Naive thymus-derived CD4-positive, alpha-beta T cell (primary cell): ENCODE measurements around the gene TECPR1. TPM values are rescaled to one million over a fixed set of nuclear protein-coding genes. Genes with fewer than 3 reads are reported as not detected.

Experiments
- ATAC-seq: fragments of 150-1000 bp; cut with Tn5 transposase; 2 replicates; pipeline ENCODE4 v1.10.0; 2021; ENCODE audit warnings: mild to moderate bottlenecking, moderate library complexity
- CTCF ChIA-PET: fragments of 350-600 bp; sonication (Branson Sonifier 250); formaldehyde crosslinking; loops from one replicate; lab custom pipeline; 2021; ENCODE audit warnings: antibody characterized with exemption; lab: Charles Lee
- POLR2A ChIA-PET: fragments of 350-600 bp; sonication (Branson Sonifier 250); formaldehyde crosslinking; loops from one replicate; lab custom pipeline; 2021; ENCODE audit warnings: antibody characterized with exemption, inconsistent platforms; lab: Charles Lee
- DNase-seq, 9 donors: peaks; one replicate each; pipeline versions ENCODE4 v3.0.0 to v3.0.0-alpha.2; 2020 to 2022; ENCODE audit warnings: mixed read lengths in 1 of 9
- H3K27ac ChIP-seq: one replicate; pipeline ENCODE4 v1.7.0; 2013; ENCODE audit warnings: mild to moderate bottlenecking, low read depth, low read length, moderate library complexity
- H3K27me3 ChIP-seq, 2 donors: one replicate each; pipeline ENCODE4 v1.7.0; 2013; ENCODE audit warnings: low read length in 2 of 2, mild to moderate bottlenecking in 2 of 2, moderate library complexity in 2 of 2; ENCODE audit not compliant: control insufficient read depth in 2 of 2, insufficient read depth in 2 of 2
- H3K36me3 ChIP-seq, 3 experiments: 1 replicate in 2 of 3; 2 replicates in 1 of 3; pipeline ENCODE4 v1.7.0; 2013; ENCODE audit warnings: low read length in 3 of 3, mild to moderate bottlenecking in 3 of 3, moderate library complexity in 1 of 3; ENCODE audit not compliant: insufficient read depth in 3 of 3, control insufficient read depth in 2 of 3
- H3K4me1 ChIP-seq, 2 donors: one replicate each; pipeline ENCODE4 v1.7.0; 2013; ENCODE audit warnings: low read length in 2 of 2, mild to moderate bottlenecking in 2 of 2, moderate library complexity in 1 of 2; ENCODE audit not compliant: control insufficient read depth in 2 of 2, insufficient read depth in 2 of 2
- H3K4me3 ChIP-seq: 2 replicates; pipeline ENCODE4 v1.7.0; 2013; ENCODE audit warnings: mild to moderate bottlenecking, low read length
- H3K9me3 ChIP-seq, 3 experiments: 1 replicate in 2 of 3; 2 replicates in 1 of 3; pipeline ENCODE4 v1.7.0; 2013; ENCODE audit warnings: low read length in 3 of 3; ENCODE audit not compliant: control insufficient read depth in 2 of 3
- H3K27ac Mint-ChIP-seq, 9 donors: one replicate each; pipeline ENCODE4 v1.8.0; 2020 to 2022; ENCODE audit warnings: mixed read lengths in 9 of 9, mild to moderate bottlenecking in 8 of 9, moderate library complexity in 5 of 9, inconsistent platforms in 2 of 9
- H3K27me3 Mint-ChIP-seq, 5 donors: one replicate each; pipeline ENCODE4 v1.8.0; 2021 to 2022; ENCODE audit warnings: mixed read lengths in 5 of 5, mild to moderate bottlenecking in 1 of 5
- H3K36me3 Mint-ChIP-seq, 5 donors: one replicate each; pipeline ENCODE4 v1.8.0; 2020 to 2022; ENCODE audit warnings: mixed read lengths in 5 of 5, mild to moderate bottlenecking in 3 of 5, inconsistent platforms in 1 of 5
- H3K4me1 Mint-ChIP-seq, 7 donors: one replicate each; pipeline ENCODE4 v1.8.0; 2020 to 2022; ENCODE audit warnings: mixed read lengths in 7 of 7, mild to moderate bottlenecking in 3 of 7, inconsistent platforms in 1 of 7
- H3K4me3 Mint-ChIP-seq, 10 donors: one replicate each; pipeline ENCODE4 v1.8.0; 2020 to 2022; ENCODE audit warnings: mild to moderate bottlenecking in 10 of 10, mixed read lengths in 10 of 10, moderate library complexity in 6 of 10, inconsistent platforms in 2 of 10
- H3K9me3 Mint-ChIP-seq, 11 donors: one replicate each; pipeline ENCODE4 v1.8.0; 2020 to 2022; ENCODE audit warnings: mixed read lengths in 11 of 11, mild to moderate bottlenecking in 4 of 11, inconsistent platforms in 1 of 11, moderate library complexity in 1 of 11
- intact Hi-C, 2 donors: fragments of 100-400 bp; cut with micrococcal nuclease; formaldehyde crosslinking; loops; one replicate each; pipeline ENCODE4 v1.15.1; 2023
- polyA plus RNA-seq, 2 donors: library from polyadenylated mRNA; unstranded; fragments of 300-500 nt; fragmentation: Illumina TruSeq; gene quantifications; one replicate each; pipeline ENCODE4 v1.2.3, GENCODE V29; 2021
- total RNA-seq, 6 experiments: library from RNA in 5 of 6; stranded (reverse) in 5 of 6; gene quantifications; 1 replicate in 5 of 6; 2 replicates in 1 of 6; pipeline ENCODE4 v1.2.3 and lab custom pipeline; 2021 to 2026

The TECPR1 gene
- total and polyA plus RNA-seq, 7 experiments from 2014 or later: 21.0 to 203 (median 119) TPM

DNA sequence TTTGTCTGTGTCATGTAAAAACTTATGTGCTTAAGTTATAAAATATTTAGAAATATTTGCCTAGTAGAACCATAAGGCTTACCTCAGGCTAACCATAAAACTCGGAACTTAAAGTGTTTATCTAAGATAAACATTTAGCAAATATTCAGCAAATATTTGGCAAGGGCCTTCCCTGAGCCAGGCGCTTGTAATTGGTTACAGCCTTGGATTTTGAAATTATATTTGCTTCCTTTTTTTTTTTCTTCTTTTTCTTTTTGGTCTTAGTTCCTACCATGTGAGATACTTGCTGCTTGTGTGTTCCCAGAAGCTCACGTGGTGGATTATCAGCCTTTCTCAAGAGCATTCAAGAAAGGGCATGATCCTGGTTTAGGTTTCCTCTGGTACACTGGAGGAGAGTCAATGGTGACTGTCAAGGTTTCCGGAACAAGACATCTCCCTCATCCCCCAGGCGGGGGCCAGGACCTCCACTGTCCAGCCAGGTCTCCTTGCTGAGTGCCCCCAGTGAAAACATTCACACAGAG lies 24.3 kb upstream of the TECPR1 start:
- H3K27me3 ChIP-seq: no peaks in the 10 kb centered on the region
- H3K9me3 ChIP-seq: no peaks in the 10 kb centered on the region
- H3K36me3 Mint-ChIP-seq: no peaks in the 10 kb centered on the region
- H3K27ac Mint-ChIP-seq: no peak overlapping the region
- H3K27me3 Mint-ChIP-seq: no peaks in the 10 kb centered on the region
- intact Hi-C loops: no loop called here
- peak; percentile 1 for ATAC-seq
- H3K4me1 ChIP-seq: peaks cover 0 to 5% of the 10 kb centered on the region in 2 donors
- no peak for DNase-seq
- ChIA-PET POLR2A (interaction anchor here (1.6 to 8.3 kb wide), 2 partner anchors 9 to 25 kb away, joined by 4 to 106 read pairs; partner anchors contain the start of gene TECPR1), CTCF (no interaction called here)
- H3K27ac ChIP-seq: no peak overlapping the region
- H3K4me3 ChIP-seq: no peak overlapping the region
- H3K36me3 ChIP-seq: no peaks in the 10 kb centered on the region
- H3K4me1 Mint-ChIP-seq: peaks cover 0 to 9% (median 4%) of the 10 kb centered on the region in 7 donors
- no peaks in the 10 kb centered on the region for H3K9me3 Mint-ChIP-seq
- no peak overlapping the region for H3K4me3 Mint-ChIP-seq

DNA sequence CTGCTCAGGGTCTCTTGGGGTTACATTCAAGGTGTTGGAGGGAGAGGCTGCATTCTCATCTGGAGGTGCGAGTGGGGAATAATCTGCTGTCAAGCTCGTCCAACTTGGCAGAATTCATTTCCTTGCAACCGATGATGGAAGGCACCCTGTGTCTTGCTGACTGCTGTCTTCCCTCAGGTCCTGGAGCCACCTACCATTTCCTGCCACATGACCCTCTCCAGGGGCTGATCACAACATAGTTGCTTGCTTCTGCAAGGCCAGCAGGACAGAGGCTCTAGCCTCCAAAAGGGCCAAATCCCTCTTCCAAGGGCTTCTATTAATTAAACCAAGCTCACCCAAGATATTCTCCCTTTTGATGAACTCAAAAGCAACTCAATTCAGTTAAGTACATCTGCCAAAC lies 15.3 kb upstream of the TECPR1 start:
- ATAC-seq (no peak), DNase-seq (no peak)
- H3K4me3 ChIP-seq: no peak overlapping the region
- peaks cover 0 to 14% (median 5%) of the 10 kb centered on the region in 5 donors for H3K36me3 Mint-ChIP-seq
- ChIA-PET CTCF (interaction anchor here (1.1 kb wide), 2 partner anchors 13 to 14 kb away, joined by 4 read pairs; no protein-coding TSS in a partner anchor), POLR2A (interaction anchor here (0.8 to 1.8 kb wide), 4 partner anchors 10 to 16 kb away, joined by 3 to 10 read pairs (median 4); no protein-coding TSS in a partner anchor)
- H3K9me3 ChIP-seq: no peaks in the 10 kb centered on the region
- no peaks in the 10 kb centered on the region for H3K4me1 ChIP-seq
- intact Hi-C loops: loop anchor here in 1 of 2 donors (1.0 to 2.0 kb wide), 3 partner anchors 13 to 133 kb away; partner anchors contain the start of genes BAIAP2L1 and BRI3
- no peaks in the 10 kb centered on the region for H3K27me3 ChIP-seq
- H3K4me3 Mint-ChIP-seq: no peak overlapping the region
- H3K27ac Mint-ChIP-seq: peak overlapping the region in 7 of 9 donors; percentile 12 to 60 (median 28)
- H3K36me3 ChIP-seq: no peaks in the 10 kb centered on the region
- H3K9me3 Mint-ChIP-seq: no peaks in the 10 kb centered on the region
- H3K4me1 Mint-ChIP-seq: peaks cover 6 to 17% (median 15%) of the 10 kb centered on the region in 7 donors
- no peak overlapping the region for H3K27ac ChIP-seq
- no peaks in the 10 kb centered on the region for H3K27me3 Mint-ChIP-seq

DNA sequence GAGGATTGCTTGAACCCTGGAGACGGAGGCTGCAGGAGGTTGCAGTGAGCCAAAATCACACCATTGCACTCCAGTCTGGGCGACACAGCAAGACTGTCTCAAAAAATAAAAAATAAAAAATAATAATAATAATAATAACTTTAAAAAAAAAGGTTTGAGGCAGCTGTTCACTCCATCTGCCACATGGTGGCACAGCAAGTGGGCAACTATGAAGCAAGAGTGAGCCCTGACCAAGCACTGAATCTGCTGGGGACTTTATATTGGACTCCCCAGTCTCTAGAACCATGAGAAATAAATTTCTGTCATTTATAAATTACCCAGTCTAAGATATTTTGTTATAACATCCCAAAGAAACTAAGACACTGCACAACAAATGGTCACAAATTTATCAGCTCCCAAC lies 14.8 kb upstream of the TECPR1 start:
- H3K27ac ChIP-seq: no peak overlapping the region
- H3K27ac Mint-ChIP-seq: peak overlapping the region in 4 of 9 donors; percentile 20 to 43 (median 31)

DNA sequence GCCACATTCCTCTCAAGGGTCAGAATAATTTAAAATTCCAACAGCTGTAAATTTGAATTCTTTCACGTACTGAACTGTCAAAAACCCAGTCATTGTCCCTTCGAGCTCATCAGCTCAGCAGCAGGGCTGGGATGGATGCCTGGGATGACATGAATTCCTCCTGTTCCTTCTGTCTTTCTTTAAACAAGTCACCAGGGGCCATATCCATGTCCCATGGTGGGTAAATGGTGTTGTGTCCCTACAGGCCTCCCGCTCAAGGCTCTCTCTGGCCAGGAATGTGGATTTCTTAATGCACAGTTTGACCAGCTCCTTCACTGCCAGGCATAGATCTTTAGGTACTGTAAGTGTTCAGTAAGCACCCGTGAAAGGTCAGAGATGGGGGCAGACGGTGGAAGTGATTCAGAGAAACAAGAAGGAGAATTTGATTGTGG lies 13.8 kb upstream of the TECPR1 start:
- Histone ChIP-seq H3K36me3 (peaks cover 0 to 8% (median 0%) of the 10 kb centered on the region in 3 experiments), H3K27ac (no peak overlapping the region), H3K27me3 (no peaks in the 10 kb centered on the region), H3K4me1 (no peaks in the 10 kb centered on the region), H3K9me3 (no peaks in the 10 kb centered on the region), H3K4me3 (no peak overlapping the region)
- intact Hi-C loops: loop anchor here in 1 of 2 donors (2.0 kb wide), 2 partner anchors 15 to 135 kb away; partner anchors contain the start of genes BAIAP2L1 and BRI3
- H3K4me3 Mint-ChIP-seq: peak overlapping the region in 1 of 10 donors; percentile 63
- ChIA-PET CTCF (no interaction called here), POLR2A (no interaction called here)
- no peaks in the 10 kb centered on the region for H3K9me3 Mint-ChIP-seq
- peaks cover 6 to 17% (median 15%) of the 10 kb centered on the region in 7 donors for H3K4me1 Mint-ChIP-seq
- no peak for ATAC-seq
- no peak for DNase-seq
- H3K36me3 Mint-ChIP-seq: peaks cover 6 to 25% (median 17%) of the 10 kb centered on the region in 5 donors
- peak overlapping the region in 6 of 9 donors; percentile 13 to 78 (median 33) for H3K27ac Mint-ChIP-seq
- no peaks in the 10 kb centered on the region for H3K27me3 Mint-ChIP-seq

More for the DNA sequence above, 14.8 kb upstream of the TECPR1 start:
- Histone ChIP-seq H3K36me3 (no peaks in the 10 kb centered on the region), H3K4me1 (no peaks in the 10 kb centered on the region), H3K4me3 (no peak overlapping the region), H3K9me3 (no peaks in the 10 kb centered on the region), H3K27me3 (no peaks in the 10 kb centered on the region)
- ATAC-seq (peak; percentile 66), DNase-seq (no peak)
- Mint-ChIP-seq H3K27me3 (no peaks in the 10 kb centered on the region), H3K4me1 (peaks cover 6 to 17% (median 15%) of the 10 kb centered on the region in 7 donors), H3K9me3 (no peaks in the 10 kb centered on the region), H3K36me3 (peaks cover 3 to 17% (median 8%) of the 10 kb centered on the region in 5 donors), H3K4me3 (no peak overlapping the region)
- ChIA-PET CTCF (interaction anchor here (1.1 kb wide), 2 partner anchors 13 to 14 kb away, joined by 4 read pairs; no protein-coding TSS in a partner anchor), POLR2A (interaction anchor here (1.4 to 1.8 kb wide), 3 partner anchors 10 to 16 kb away, joined by 4 to 10 read pairs (median 5); no protein-coding TSS in a partner anchor)
- intact Hi-C loops: loop anchor here in 1 of 2 donors (1.0 to 2.0 kb wide), 3 partner anchors 14 to 134 kb away; partner anchors contain the start of genes BAIAP2L1 and BRI3

DNA sequence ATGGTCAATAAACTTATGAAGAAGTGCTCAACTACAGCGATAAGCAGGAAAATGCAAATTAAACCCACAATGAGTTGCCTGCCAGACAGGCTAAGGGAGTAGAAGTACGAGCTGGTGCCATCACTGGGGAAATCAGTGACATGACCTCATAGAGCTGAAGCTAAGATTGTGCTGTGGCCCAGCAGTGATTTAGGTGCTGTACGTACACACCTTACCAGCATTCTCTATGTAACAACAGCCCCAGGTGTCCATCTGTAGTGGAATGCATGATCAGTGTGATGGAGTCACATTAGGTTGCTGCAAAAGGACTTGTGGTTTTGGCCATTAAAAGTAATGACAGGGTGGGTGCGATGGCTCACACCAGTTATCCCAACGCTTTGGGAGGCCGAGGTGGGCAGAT lies 5.7 kb upstream of the TECPR1 start:
- ATAC-seq (no peak), DNase-seq (no peak)
- Mint-ChIP-seq H3K36me3 (peaks cover 11 to 42% (median 23%) of the 10 kb centered on the region in 5 donors), H3K4me3 (no peak overlapping the region), H3K9me3 (peaks cover 0 to 2% (median 0%) of the 10 kb centered on the region in 11 donors), H3K4me1 (peaks cover 16 to 33% (median 30%) of the 10 kb centered on the region in 7 donors), H3K27ac (peak overlapping the region in 2 of 9 donors; percentile 37 to 39), H3K27me3 (no peaks in the 10 kb centered on the region)
- Histone ChIP-seq H3K36me3 (peaks cover 0 to 40% (median 0%) of the 10 kb centered on the region in 3 experiments), H3K27me3 (no peaks in the 10 kb centered on the region), H3K9me3 (no peaks in the 10 kb centered on the region), H3K4me1 (peaks cover 0 to 5% of the 10 kb centered on the region in 2 donors), H3K27ac (no peak overlapping the region), H3K4me3 (no peak overlapping the region)
- ChIA-PET POLR2A (interaction anchor here (0.5 kb wide), 1 partner anchor 13 kb away, joined by 5 read pairs; no protein-coding TSS in a partner anchor), CTCF (interaction anchor here (0.7 kb wide), 1 partner anchor 584 kb away, joined by 10 read pairs; no protein-coding TSS in a partner anchor)
- intact Hi-C loops: no loop called here

DNA sequence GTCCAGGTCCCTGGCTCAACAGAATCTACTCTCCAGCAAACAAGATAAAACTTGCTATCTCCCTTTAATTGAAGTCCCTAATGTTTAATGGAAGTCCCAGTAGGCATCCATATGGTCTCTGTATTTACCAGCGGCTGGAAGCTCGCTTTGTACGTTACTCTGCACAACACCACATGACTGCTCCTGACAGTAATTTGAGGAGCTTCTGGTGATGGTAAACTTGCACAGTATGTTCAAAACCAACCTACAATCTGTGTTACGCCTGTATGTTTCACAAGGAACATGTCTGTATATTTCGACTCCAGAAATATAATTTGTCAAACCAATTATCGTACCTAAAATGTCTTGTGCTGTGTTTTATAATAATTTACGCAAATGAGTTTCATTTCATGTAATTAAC lies 4.4 kb upstream of the TECPR1 start:
- H3K4me1 Mint-ChIP-seq: peaks cover 18 to 39% (median 36%) of the 10 kb centered on the region in 7 donors
- H3K4me3 Mint-ChIP-seq: no peak overlapping the region
- Histone ChIP-seq H3K36me3 (peaks cover 0 to 44% (median 0%) of the 10 kb centered on the region in 3 experiments), H3K27me3 (no peaks in the 10 kb centered on the region), H3K4me1 (peaks cover 0 to 8% of the 10 kb centered on the region in 2 donors), H3K4me3 (no peak overlapping the region), H3K27ac (no peak overlapping the region), H3K9me3 (no peaks in the 10 kb centered on the region)
- H3K27me3 Mint-ChIP-seq: no peaks in the 10 kb centered on the region
- DNase-seq: no peak
- peak overlapping the region in 5 of 9 donors; percentile 2 to 67 (median 52) for H3K27ac Mint-ChIP-seq
- no peak for ATAC-seq
- H3K36me3 Mint-ChIP-seq: peaks cover 5 to 37% (median 16%) of the 10 kb centered on the region in 5 donors
- POLR2A ChIA-PET: no interaction called here
- CTCF ChIA-PET: interaction anchor here (0.6 kb wide), 1 partner anchor 151 kb away, joined by 3 read pairs; no protein-coding TSS in a partner anchor
- intact Hi-C loops: no loop called here
- peaks cover 0 to 2% (median 0%) of the 10 kb centered on the region in 11 donors for H3K9me3 Mint-ChIP-seq
